ENCODE measurements around the gene HLA-C. TPM values are rescaled to one million over a fixed set of nuclear protein-coding genes. Genes with fewer than 3 reads are reported as not detected.
A peak's percentile ranks its signal among the peaks of the same experiment; 100 is the strongest.
"Not testable (repeated sequence)": the region's sequence is repeated elsewhere in the genome, so short reads cannot be mapped to it uniquely, and the experiment has no call there.

The HLA-C gene
- total RNA-seq, 2 experiments from 2014 or later: 333 to 404 TPM

GRCh38 chr6:31265926-31266325 is 6.0 kb downstream of the HLA-C start:
- CTCF ChIA-PET (ENCODE audit: unreplicated experiment): no interaction called here
- TF ChIP-seq CTCF (conservative IDR thresholded peaks at IDR 0.05; ENCODE audit: low read length) (no peak), EZH2phosphoT487 (IDR thresholded peaks at IDR 0.05; ENCODE audit: borderline replicate concordance, low read depth, low read length) (no peak)
- peaks cover 29% of the 10 kb centered on the region for H3K36me3 ChIP-seq (ENCODE audit: insufficient read depth, low read length)
- intact Hi-C loops (cut with micrococcal nuclease; ENCODE audit: unreplicated experiment): no loop called here
- H4K20me1 ChIP-seq (ENCODE audit: insufficient read depth, low read length): no peaks in the 10 kb centered on the region
- H3K79me2 ChIP-seq (ENCODE audit: insufficient read depth, low read depth, low read length): peaks cover 5% of the 10 kb centered on the region; the same call in 1 of the 2 replicates
- DNase-seq (ENCODE audit: low spot score): no peak
- no peak overlapping the region for H3K4me2 ChIP-seq (ENCODE audit: low read length)
- 0 out of 2 replicates have a peak, but pooled peaks cover 5% of the 10 kb centered on the region for H3K9me3 ChIP-seq (ENCODE audit: low read length)
- H3K4me3 ChIP-seq (ENCODE audit: low read depth, low read length, poor library complexity, severe bottlenecking): no peak overlapping the region
- no TSS peak for BruUV-seq (replicated peaks)
- H3K27ac ChIP-seq (ENCODE audit: low read depth, low read length, poor library complexity, severe bottlenecking): no peak overlapping the region
- H2AFZ ChIP-seq (ENCODE audit: low read length): no peak overlapping the region
- no peaks in the 10 kb centered on the region for H3K9me2 ChIP-seq (ENCODE audit: insufficient read depth, low read length)
- POLR2A ChIA-PET: no interaction called here
- peaks cover 14% of the 10 kb centered on the region for H3K4me1 ChIP-seq (ENCODE audit: insufficient read depth, low read length, poor library complexity, severe bottlenecking)

- H3K9me3 ChIP-seq (ENCODE audit: low read length); H3K4me2 ChIP-seq (ENCODE audit: low read length); POLR2A ChIA-PET; H3K36me3 ChIP-seq (ENCODE audit: insufficient read depth, low read length); H3K4me3 ChIP-seq (ENCODE audit: low read depth, low read length, poor library complexity, severe bottlenecking); H3K27ac ChIP-seq (ENCODE audit: low read depth, low read length, poor library complexity, severe bottlenecking); H3K4me1 ChIP-seq (ENCODE audit: insufficient read depth, low read length, poor library complexity, severe bottlenecking); H4K20me1 ChIP-seq (ENCODE audit: insufficient read depth, low read length); DNase-seq (ENCODE audit: low spot score); intact Hi-C loops (cut with micrococcal nuclease; ENCODE audit: unreplicated experiment); H2AFZ ChIP-seq (ENCODE audit: low read length); CTCF ChIA-PET (ENCODE audit: unreplicated experiment); BruUV-seq (replicated peaks); H3K79me2 ChIP-seq (ENCODE audit: insufficient read depth, low read depth, low read length); H3K9me2 ChIP-seq (ENCODE audit: insufficient read depth, low read length): not testable (repeated sequence)
Observed at GRCh38 chr6:31263346-31263933, 8.5 kb downstream of the HLA-C start.

GRCh38 chr6:31259995-31260394 is 11.9 kb downstream of the HLA-C start:
- BruUV-seq (replicated peaks); H3K4me1 ChIP-seq (ENCODE audit: insufficient read depth, low read length, poor library complexity, severe bottlenecking); H3K9me3 ChIP-seq (ENCODE audit: low read length); H3K9me2 ChIP-seq (ENCODE audit: insufficient read depth, low read length); H3K4me3 ChIP-seq (ENCODE audit: low read depth, low read length, poor library complexity, severe bottlenecking); H2AFZ ChIP-seq (ENCODE audit: low read length); H3K36me3 ChIP-seq (ENCODE audit: insufficient read depth, low read length); H3K4me2 ChIP-seq (ENCODE audit: low read length); POLR2A ChIA-PET; H3K79me2 ChIP-seq (ENCODE audit: insufficient read depth, low read depth, low read length); H3K27ac ChIP-seq (ENCODE audit: low read depth, low read length, poor library complexity, severe bottlenecking); H4K20me1 ChIP-seq (ENCODE audit: insufficient read depth, low read length); intact Hi-C loops (cut with micrococcal nuclease; ENCODE audit: unreplicated experiment); CTCF ChIA-PET (ENCODE audit: unreplicated experiment): not testable (repeated sequence)
- DNase-seq (ENCODE audit: low spot score): peak; percentile 33

- H3K9me3 ChIP-seq (ENCODE audit: low read length): peaks cover 5% of the 10 kb centered on the region; the same call in 1 of the 2 replicates
- intact Hi-C loops (cut with micrococcal nuclease; ENCODE audit: unreplicated experiment): no loop called here
- H3K4me1 ChIP-seq (ENCODE audit: insufficient read depth, low read length, poor library complexity, severe bottlenecking): no peaks in the 10 kb centered on the region
- H3K4me2 ChIP-seq (ENCODE audit: low read length): no peak overlapping the region
- H3K36me3 ChIP-seq (ENCODE audit: insufficient read depth, low read length): no peaks in the 10 kb centered on the region
- H4K20me1 ChIP-seq (ENCODE audit: insufficient read depth, low read length): no peaks in the 10 kb centered on the region
- peak; percentile 46; the same call in 1 of the 2 replicates for TF ChIP-seq CTCF (conservative IDR thresholded peaks at IDR 0.05; ENCODE audit: low read length)
- no peak for TF ChIP-seq EZH2phosphoT487 (IDR thresholded peaks at IDR 0.05; ENCODE audit: borderline replicate concordance, low read depth, low read length)
- ChIA-PET CTCF (ENCODE audit: unreplicated experiment) (no interaction called here), POLR2A (interaction anchor here (0.5 to 1.2 kb wide), 2 partner anchors 20 to 70 kb away, joined by 3 to 4 read pairs; no protein-coding TSS in a partner anchor)
- no peak for DNase-seq (ENCODE audit: low spot score)
- H3K27ac ChIP-seq (ENCODE audit: low read depth, low read length, poor library complexity, severe bottlenecking): no peak overlapping the region
- H3K79me2 ChIP-seq (ENCODE audit: insufficient read depth, low read depth, low read length): no peaks in the 10 kb centered on the region
- H3K9me2 ChIP-seq (ENCODE audit: insufficient read depth, low read length): no peaks in the 10 kb centered on the region
- no peak overlapping the region for H3K4me3 ChIP-seq (ENCODE audit: low read depth, low read length, poor library complexity, severe bottlenecking)
- BruUV-seq (replicated peaks): no TSS peak
- no peak overlapping the region for H2AFZ ChIP-seq (ENCODE audit: low read length)
Observed at GRCh38 chr6:31252625-31253024, 19.3 kb downstream of the HLA-C start.

All from OCI-LY7 (cell line).